Epithelial cell of prostate (primary cell): ENCODE data around the gene TMX1.

ENCODE experiments used
- DNase-seq: peaks from one replicate; pipeline ENCODE4 v3.0.0-alpha.2; 2011; ENCODE audit warnings: low read depth, low spot score
- H3K27ac ChIP-seq: fragments of 450-650 bp; 2 replicates; pipeline ENCODE4 v1.5.1; 2017; ENCODE audit warnings: mild to moderate bottlenecking

The TMX1 gene

GRCh38 chr14:51290132-51290531 lies 50.1 kb downstream of the TMX1 start:
- no peak for DNase-seq
- no peak overlapping the region for H3K27ac ChIP-seq

- no peak overlapping the region for H3K27ac ChIP-seq
- DNase-seq: no peak
These were observed 51.0 kb downstream of the TMX1 start for GRCh38 chr14:51291016-51291415.

GRCh38 chr14:51293149-51293911 lies 53.3 kb downstream of the TMX1 start:
- H3K27ac ChIP-seq: no peak overlapping the region
- no peak for DNase-seq

- no peak for DNase-seq
- no peak overlapping the region for H3K27ac ChIP-seq
These were observed 53.9 kb downstream of the TMX1 start for GRCh38 chr14:51293912-51294389.

GRCh38 chr14:51294951-51295525 lies 55.0 kb downstream of the TMX1 start:
- no peak for DNase-seq
- peak overlapping the region; percentile 4 for H3K27ac ChIP-seq

- peak; percentile 36 for DNase-seq
- peak overlapping the region; percentile 4 for H3K27ac ChIP-seq
These were observed 55.7 kb downstream of the TMX1 start for GRCh38 chr14:51295646-51296263.

GRCh38 chr14:51297066-51297465 lies 57.0 kb downstream of the TMX1 start:
- no peak for DNase-seq
- H3K27ac ChIP-seq: no peak overlapping the region

GRCh38 chr14:51298895-51299294 lies 58.8 kb downstream of the TMX1 start:
- no peak overlapping the region for H3K27ac ChIP-seq
- DNase-seq: no peak

- no peak overlapping the region for H3K27ac ChIP-seq
- DNase-seq: no peak
These were observed 62.4 kb downstream of the TMX1 start for GRCh38 chr14:51302295-51303030.

GRCh38 chr14:51304438-51304837 lies 64.4 kb downstream of the TMX1 start:
- H3K27ac ChIP-seq: peak overlapping the region; percentile 54
- no peak for DNase-seq

- peak overlapping the region; percentile 54 for H3K27ac ChIP-seq
- peak; percentile 71 for DNase-seq
These were observed 64.9 kb downstream of the TMX1 start for GRCh38 chr14:51304941-51305340.

GRCh38 chr14:51305751-51306150 lies 65.7 kb downstream of the TMX1 start:
- H3K27ac ChIP-seq: peak overlapping the region; percentile 54
- no peak for DNase-seq
